Fibroblast of gingiva (primary cell): ENCODE measurements around the gene HDHD3.

ENCODE experiments used
- DNase-seq: peaks from one replicate; pipeline ENCODE4 v3.0.0-alpha.2; 2011; ENCODE audit warnings: low read depth

Gene HDHD3

GRCh38 chr9:113328045-113328782 lies 48.6 kb downstream of the HDHD3 start:
- no peak for DNase-seq

DNA sequence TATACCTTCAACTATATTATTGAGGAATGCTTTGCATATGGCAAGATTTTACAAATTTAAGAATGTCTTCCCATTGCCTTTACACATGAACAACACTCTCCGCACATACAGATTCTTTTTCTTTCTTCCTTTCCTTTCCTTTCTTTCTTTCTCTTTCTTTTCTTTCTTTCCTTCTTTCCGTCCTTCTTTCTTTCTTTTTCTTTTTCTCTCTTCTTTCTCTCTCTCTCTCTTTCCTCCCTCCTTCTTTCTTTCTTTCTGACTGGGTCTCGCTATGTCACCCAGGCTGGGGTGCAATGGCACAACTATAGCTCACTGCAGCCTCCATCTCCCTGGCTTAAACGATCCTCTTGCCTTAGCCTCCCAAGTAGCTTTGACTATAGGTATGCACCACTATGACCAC lies 50.6 kb downstream of the HDHD3 start:
- no peak for DNase-seq
